ENCODE data around the gene PCK2.

DNA sequence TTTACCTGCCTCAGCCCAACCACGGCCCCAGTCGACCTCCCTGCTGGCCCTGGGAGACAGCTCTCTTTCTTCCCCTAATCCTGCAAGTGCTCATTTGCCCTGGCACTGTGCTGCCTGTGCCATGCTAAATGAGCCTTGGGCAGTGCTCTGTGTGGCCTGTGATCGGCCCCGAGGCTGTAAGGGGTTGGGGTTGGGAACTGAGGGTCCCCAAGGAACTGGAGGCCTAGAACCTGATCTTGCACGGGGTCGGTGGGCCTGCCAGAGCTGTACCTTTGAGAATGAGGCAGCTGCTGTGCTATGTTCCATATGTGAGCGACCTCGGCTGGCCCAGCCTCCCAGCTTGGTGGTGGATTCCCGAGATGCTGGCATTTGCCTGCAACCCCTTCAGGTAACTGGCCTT lies 56.0 kb downstream of the PCK2 start:
- TF ChIP-seq EZH2phosphoT487 (IDR thresholded peaks at IDR 0.05; ENCODE audit: borderline replicate concordance) = no peak
- TF ChIP-seq, protein P1, sequence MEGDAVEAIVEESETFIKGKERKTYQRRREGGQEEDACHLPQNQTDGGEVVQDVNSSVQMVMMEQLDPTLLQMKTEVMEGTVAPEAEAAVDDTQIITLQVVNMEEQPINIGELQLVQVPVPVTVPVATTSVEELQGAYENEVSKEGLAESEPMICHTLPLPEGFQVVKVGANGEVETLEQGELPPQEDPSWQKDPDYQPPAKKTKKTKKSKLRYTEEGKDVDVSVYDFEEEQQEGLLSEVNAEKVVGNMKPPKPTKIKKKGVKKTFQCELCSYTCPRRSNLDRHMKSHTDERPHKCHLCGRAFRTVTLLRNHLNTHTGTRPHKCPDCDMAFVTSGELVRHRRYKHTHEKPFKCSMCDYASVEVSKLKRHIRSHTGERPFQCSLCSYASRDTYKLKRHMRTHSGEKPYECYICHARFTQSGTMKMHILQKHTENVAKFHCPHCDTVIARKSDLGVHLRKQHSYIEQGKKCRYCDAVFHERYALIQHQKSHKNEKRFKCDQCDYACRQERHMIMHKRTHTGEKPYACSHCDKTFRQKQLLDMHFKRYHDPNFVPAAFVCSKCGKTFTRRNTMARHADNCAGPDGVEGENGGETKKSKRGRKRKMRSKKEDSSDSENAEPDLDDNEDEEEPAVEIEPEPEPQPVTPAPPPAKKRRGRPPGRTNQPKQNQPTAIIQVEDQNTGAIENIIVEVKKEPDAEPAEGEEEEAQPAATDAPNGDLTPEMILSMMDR (conservative IDR thresholded peaks at IDR 0.05; ENCODE audit: low read length) = no peak

Measured in Loucy (cell line).